NCI-H524 treated with DMSO at 0.1 percent for 48 hours (cell line): ENCODE measurements around the gene LYPLA2.

Source experiments
- DNase-seq: peaks from one replicate; lab custom pipeline; 2025; lab: John Stamatoyannopoulos, UW

LYPLA2 gene

DNA sequence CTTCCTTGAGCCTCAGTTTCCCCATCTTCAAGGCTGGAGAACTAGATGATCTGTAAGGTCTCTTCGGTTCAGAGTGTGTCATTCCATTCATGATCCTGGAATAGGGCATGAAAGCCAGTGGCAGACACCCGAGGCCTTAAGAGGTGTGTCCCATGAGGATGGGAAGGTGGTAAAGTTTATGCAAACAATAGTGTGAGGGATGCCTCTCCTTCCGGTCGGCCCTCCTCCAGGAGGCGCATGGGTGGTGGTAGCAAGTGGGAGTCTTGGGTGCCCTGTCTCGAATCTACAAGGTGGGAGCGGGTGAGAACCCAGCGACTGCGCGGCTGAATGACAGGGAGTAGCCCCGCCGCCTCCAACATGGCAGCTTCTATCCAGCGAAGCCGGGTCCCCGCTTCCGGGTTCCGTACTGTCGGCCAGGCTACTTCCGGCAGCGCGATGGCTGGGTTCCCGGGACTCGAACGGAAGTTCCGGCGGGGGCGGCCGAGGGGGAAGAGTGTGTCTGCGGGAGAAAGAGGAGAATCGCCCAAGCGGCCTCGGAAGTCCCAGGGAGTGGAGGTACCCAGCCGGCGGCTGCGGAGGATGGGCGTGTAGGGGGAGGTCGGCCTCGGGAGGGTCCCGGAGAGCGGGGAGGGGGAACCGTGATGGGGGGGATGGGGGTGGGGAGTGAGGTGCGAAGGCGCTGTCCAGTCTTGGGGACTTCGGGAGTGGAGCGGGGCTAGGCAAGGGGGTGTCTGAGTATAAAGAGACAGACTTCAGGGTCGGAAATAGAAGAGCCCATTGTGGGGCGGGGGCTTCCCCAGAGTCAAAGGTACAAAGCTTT lies at the start of gene LYPLA2:
LYPLA2 (plus strand) TSS at position 450 of the 820 bp plus-strand sequence. CDS start 1,538 bp downstream, outside the sequence.
- peak; percentile 26 for DNase-seq

DNA sequence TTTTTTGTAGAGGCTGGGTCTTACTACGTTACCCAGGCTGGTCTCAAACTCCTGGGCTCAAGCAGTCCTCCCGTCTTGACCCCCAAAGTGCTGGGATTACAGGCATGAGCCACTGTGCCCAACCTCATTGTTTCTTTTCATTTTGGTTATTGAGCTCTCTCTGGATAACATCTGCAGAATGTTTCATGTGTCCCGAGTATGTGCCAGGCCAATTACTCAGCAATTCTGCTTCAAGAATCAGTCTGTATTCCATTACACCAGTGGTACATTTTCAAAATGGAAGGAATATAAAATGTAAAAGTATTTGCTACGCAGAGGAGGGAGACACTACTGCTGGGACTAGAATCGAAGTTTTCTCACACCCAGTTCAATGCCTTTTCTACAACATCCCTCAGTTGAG lies 49.3 kb upstream of the LYPLA2 start:
- no peak for DNase-seq

DNA sequence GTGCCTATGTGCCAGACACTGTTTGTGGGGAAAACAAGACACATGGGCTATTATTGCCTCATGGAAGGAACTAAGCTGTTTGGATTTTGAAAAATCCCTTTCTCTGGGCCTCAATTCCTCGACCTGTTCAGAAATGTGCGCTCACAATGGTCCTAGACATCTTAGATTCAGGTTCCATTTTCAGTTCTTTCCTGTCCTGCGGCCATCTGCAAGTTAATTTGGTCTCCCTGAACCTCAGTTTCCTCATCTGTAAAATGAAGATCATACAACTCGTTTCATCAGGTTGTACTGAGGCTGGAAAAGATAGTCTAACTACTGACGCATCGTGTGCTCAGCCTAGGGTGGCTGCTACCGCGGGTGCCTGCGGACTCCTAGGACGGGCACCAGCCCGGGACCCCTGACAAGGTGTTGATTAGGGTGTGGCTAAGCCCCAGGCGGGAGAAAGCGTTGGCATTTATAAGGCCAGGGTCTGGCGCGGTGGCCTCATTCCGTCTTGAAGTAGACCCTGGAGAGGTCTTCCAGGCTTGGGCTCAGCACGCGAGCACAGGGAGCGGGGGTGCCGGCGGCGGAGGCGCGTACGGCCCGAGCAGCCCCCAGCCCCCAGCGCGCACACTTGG lies 48.2 kb upstream of the LYPLA2 start:
- DNase-seq = no peak

DNA sequence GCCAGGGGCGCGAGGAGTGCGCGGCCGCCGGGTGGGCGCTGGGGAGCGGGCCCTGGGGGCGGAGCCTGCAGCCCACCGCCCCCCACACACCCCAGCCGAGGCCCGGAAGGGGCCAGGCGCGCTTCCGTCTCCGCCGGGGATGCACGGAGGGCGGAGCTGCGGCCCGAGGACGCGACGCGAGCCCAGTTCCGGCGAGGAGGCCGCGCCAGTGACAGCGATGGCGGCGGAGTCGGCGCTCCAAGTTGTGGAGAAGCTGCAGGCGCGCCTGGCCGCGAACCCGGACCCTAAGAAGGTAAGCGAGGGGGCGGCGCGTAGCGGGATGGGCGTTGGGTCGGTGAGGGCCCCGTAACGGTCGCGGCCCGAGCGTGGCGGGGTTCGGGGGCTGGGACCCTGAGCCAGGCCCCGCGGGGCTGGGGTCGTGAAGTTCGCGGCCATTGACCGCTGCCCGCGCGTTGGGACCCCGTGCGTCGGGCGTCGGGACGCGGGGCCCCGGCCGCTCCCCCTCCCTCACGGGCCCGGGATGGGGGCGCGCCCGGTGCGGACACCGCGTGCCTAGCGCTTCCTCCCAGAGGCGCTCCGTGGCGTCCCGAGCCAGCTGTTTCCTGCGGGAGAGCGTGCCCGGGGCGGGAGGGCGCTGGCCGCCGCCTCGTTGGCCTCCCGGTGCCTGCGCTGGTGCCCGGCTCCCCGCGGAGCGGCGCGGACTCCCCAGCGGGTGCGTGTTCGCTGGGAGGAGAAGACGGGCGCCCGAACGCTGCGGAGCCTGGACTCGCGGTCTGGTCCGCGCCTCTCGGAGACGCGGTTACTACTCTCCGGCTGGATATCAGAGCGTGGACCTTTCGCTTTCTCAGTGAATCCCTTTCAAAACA lies 47.4 kb upstream of the LYPLA2 start, which contains the start of gene ELOA:
ELOA (plus strand) TSS at position 185 of the 866 bp plus-strand sequence; CDS start at position 218, 33 bp downstream.
- DNase-seq = no peak

DNA sequence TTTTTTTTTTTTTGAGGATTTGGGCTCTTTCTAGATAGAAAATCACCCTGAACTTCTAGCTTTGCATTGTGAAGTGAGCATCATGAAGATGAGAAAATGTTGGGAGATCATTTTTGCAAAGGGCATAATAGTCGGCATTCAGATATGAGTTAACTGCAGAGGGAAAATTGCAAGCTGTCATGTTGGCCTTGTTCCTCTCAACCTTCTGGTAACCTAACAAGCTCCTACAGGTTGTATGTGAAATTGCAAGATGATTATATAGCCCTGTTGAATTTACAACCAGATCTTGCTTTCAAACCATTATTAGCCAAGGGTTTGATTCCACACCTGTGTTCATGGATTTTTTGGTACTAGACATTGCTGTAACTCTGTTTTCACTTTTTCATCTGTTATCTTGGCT lies 45.4 kb upstream of the LYPLA2 start:
- no peak for DNase-seq

DNA sequence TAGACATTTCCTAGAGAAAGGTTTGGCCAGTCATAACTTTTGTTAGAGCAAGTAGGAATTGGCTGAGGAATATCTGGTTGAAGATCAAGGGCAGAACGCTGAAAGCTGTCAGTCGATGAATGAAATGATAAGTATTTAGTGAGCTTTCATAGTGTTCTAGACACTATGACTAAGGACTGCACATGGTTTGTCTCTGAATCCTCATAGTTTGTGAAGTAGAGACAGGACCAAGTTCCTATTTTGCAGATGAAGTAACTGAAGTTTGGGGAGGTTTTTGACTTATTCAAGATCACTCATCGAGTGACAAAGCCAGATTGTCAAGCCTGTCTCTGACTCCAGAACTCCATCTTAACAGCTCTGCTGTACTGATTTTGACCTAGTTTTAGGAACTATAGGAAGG lies 42.9 kb upstream of the LYPLA2 start:
- no peak for DNase-seq

DNA sequence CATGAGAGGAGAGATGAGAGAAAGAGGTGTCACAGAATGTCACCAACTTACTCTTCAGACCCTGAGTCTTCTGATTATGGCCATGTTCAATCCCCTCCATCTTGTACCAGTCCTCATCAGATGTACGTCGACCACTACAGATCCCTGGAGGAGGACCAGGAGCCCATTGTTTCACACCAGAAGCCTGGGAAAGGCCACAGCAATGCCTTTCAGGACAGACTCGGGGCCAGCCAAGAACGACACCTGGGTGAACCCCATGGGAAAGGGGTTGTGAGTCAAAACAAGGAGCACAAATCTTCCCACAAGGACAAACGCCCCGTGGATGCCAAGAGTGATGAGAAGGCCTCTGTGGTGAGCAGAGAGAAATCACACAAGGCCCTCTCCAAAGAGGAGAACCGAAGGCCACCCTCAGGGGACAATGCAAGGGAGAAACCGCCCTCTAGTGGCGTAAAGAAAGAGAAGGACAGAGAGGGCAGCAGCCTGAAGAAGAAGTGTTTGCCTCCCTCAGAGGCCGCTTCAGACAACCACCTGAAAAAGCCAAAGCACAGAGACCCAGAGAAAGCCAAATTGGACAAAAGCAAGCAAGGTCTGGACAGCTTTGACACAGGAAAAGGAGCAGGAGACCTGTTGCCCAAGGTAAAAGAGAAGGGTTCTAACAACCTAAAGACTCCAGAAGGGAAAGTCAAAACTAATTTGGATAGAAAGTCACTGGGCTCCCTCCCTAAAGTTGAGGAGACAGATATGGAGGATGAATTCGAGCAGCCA lies 39.7 kb upstream of the LYPLA2 start:
- DNase-seq = no peak

DNA sequence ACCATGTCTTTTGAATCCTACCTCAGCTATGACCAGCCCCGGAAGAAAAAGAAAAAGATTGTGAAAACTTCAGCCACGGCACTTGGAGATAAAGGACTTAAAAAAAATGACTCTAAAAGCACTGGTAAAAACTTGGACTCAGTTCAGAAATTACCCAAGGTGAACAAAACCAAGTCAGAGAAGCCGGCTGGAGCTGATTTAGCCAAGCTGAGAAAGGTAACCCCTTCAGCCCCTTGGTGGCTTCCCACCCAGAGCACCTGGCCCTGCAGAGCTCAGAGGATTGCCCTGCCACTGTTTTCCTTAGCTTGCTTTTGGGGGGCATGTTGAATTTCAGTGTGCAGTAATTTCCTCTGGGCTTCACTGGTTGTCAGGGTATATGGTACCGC lies 39.1 kb upstream of the LYPLA2 start:
- no peak for DNase-seq

DNA sequence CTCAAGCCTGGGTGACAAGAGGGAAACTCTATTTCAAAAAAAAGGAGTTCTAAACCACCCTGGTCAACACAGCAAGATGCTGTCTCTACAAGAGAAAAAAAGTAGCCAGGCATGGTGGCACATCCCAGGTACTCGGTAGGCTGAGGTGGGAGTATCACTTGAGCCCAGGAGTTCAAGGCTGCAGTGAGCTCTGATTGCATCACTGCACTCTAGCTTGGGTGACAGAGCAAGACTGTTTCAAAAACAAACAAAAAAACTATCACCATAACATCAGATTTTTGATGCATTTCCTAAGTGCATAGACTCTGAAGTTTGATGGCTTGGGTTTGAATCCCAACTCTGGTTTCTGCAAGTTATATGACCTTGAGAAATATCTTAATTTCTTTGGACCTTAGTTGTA lies 38.0 kb upstream of the LYPLA2 start:
- DNase-seq = no peak

DNA sequence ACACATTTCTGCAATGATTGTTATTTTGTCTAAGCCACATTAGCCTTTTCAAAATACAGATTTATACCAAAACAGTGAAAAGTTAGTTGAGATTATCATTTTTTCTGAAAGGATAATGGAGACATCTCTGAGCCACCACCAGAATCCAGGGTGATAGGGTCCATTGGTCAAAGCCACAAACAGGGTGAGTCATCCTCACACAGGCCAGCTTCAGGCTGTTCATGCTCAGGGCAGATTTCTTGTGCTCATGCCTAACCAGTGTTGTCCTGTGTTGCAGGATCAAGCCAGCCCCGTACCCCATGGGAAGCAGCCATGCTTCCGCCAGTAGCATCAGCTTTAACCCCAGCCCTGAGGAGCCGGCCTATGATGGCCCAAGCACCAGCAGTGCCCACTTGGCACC lies 34.3 kb upstream of the LYPLA2 start:
- no peak for DNase-seq

DNA sequence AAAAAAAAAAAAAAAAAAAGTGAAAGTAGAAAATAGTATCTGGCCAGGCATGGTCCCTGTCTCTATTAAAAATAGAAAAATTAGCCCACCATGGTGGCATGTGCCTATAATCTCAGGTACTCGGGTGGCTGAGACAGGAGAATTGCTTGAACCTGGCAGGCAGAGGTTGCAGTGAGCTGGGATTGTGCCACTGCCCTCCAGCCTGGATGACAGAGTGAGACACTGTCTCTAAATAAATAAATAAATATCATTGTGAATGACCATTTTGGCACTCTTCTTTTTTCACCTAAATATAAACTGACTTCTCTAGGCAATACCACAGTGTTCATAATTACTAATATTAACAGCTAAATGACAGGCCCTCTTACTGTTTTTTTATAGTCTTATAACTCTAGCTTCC lies 33.1 kb upstream of the LYPLA2 start:
- DNase-seq = no peak

DNA sequence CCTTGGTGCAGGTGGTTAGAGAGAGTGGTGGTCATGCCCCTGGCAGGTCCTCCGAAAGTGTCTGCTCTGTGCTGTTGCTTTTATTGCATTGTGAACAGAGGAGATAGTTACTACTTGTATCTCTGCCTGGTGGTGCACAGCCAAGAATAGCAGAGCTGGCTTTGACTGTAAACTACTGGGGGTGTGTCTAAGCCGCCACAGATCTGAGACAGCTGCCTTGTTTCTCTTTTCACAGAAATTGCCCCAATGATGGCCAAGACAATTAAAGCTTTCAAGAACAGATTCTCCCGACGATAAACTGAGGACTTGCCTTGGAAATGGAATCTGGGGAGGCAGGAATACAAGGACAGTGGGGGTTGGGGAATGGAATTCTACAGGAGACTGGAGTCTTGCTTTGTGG lies 31.7 kb upstream of the LYPLA2 start:
- DNase-seq = no peak

DNA sequence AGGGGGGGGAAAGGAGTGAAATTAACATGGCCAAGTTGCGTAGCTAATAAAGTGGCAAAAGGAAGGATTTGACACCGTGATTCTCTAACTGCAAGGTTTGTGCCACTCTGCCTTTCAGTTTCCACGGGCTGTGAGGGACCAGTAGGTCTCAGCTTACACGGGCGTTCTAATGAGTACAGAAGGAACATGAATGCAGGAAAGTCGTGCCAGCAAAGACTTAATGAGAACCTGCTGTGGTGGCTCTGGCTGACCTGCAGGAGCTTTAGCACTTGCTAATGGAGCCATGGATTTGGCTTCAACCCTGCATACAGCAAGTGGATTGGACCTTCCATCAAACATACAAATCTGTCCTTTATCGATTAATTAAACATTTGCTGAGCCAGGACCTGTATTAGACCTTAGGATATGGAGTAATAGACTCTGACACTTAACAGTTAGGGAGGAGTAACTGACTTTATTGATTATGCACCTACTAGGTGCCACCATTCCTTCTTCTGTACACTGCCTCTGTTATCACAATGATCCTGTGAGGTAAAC lies 27.8 kb upstream of the LYPLA2 start:
- no peak for DNase-seq

DNA sequence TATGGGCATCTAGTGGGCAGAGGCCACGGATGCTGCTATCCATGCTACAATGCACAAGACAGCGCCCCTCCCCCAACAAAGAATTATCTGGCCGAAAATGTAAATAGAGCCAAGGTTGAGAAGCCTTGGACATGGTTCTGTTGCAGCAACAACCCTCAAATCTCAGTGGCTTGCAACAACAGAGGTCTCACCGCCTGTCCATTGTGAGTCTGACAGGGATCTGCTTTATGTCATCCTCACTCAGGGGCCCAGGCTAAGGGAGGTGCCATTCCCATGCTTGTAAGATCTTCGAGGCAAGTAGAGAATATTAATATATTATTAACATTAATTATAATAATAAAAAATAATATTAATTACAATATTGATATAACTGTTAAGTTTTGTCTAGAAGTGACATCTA lies 22.2 kb upstream of the LYPLA2 start:
- DNase-seq = no peak

DNA sequence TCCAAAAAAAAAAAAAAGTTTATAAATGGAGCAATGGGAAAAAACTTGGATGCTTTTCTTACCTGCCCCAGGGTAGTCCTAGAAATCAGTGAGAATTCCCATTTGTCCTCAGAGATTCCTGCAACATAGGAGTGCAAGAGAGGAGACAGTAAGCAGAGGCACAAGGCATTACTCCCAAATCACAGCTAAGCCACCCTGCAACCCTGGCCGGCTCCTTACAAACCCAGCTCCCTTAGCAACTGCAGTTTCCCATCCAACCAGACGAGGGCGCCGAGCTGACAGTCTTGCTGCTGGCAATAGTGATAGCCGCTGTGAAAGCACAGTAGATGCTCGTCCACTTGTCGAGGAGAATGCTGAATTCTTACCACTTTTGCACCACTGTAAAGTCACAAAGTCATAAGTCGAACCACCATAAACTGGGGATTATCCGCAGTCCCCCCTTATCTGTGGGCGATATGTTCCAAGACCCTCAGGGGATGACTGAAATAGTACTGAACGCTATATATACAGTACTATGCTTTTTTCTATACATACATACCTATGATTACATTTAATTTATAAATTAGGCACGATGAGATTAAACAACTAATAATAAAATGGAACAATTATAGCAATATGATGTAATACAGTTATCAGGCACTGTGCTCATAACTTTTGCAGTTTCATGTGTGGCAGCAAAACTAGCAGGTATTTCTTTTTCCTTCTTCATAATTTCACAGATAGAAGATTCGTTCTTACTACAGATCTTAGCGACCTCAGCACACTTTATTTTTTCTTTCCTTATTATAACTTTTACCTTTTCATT lies 18.7 kb upstream of the LYPLA2 start:
- no peak for DNase-seq

DNA sequence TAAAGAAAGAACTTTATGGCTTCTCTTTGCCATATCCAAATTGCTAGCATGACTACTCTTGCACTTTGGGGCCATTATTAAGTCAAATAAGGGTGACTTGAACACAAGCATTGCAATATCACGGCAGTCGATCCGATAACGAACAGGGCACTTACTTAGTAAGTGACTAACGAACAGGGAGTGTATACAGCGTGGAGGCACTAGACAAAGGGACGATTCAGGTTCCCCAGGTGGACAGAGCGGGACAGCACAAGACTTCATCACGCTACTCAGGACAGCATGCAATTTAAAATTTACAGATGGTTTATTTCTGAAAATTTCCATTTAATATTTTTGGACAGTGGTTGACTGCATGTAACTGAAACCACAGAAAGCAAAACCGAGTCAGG lies 18.1 kb upstream of the LYPLA2 start:
- no peak for DNase-seq

DNA sequence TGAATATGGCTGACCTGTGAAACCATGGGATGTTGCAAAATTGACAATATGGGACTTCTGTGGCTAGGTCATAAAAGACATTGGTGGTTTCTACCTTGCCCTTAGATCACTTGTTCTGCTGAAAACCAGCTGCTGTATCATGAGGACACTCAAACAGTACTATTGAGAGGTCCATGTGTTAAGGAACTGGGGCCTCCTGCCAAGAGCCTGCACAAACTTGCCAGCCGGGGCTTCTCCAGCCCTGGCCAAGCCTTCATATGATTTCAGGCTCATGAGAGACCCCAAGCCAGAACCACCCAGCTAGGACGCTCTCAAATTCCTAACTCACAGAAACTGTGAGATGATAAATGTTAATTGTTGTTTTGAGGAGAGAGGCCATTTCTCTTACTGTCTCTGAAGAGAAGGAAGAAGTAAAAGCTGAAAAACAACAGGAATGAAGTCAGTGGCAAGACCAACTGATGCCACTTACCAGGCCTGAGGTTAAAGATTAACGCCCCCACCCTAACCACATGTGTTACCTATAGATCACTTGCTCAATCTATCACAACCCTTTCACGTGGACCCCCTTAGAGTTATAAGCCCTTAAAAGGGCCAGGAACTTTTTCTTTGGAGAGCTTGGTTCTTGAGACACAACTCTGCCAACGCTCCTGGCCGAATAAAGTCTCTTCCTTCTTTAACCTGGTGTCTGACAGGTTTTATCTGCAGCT lies 16.6 kb upstream of the LYPLA2 start:
- no peak for DNase-seq

DNA sequence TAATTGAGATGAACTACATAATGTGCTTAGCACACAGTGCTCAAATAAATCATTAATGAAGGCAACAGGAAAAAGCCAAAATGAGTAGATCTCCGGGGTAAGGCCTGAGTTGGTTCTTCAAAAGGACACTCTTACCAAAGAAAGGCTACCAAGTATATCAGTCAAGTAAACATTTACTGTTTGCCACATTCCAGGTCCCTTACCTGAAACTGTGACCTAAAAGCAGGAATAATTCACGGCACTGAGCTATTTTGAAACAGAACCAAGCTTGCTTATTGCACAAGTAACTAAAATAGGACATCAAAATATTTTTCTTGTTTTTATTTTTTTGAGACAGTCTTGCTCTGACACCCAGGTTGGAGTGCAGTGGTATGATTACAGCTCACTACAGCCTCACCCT lies 14.7 kb upstream of the LYPLA2 start:
- no peak for DNase-seq

DNA sequence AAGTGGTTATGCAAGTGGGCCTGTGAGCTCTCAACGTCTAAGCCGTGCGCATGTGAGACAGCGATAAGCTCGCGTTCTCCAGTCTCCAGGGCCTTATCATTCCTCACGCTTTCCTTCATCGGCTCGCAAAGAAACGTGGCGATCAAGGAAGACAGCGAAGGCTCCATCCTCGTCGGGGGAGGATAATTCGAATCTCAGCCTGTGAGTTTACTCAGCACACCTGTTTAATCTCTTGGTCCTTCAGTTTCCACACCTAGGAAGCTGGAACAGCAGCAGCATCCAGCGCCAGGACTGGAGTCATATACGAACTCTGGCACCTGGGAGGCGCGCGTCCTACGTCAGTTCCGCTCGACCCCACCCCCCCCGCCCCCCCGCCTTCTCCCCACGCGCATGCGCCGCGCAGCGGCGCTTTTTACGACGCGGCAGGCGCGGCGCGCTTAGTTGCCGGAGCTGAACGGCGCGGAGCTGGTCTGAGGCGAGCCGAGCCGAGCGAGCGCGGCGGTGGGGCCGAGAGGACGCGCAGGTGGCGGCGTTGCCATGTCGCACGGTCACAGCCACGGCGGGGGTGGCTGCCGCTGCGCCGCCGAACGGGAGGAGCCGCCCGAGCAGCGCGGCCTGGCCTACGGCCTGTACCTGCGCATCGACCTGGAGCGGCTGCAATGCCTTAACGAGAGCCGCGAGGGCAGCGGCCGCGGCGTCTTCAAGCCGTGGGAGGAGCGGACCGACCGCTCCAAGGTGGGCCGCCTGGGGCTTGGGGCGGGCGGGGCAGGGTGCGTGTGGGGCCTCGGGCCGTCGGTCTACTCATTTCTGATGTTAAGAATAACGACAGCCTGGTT lies 12.7 kb upstream of the LYPLA2 start, which contains the start of gene PITHD1:
PITHD1 (plus strand) TSS at position 440 of the 836 bp plus-strand sequence; CDS start at position 538, 98 bp downstream.
- peak; percentile 26 for DNase-seq
